IPS-NIHi11 (cell line): ENCODE results near the gene POGZ.

Experiments used
- DNase-seq: peaks from one replicate; pipeline ENCODE4 v3.0.0; 2012; ENCODE audit warnings: mixed read lengths, low spot score

POGZ gene

GRCh38 chr1:151370211-151370911 lies 88.9 kb downstream of the POGZ start:
- DNase-seq = no peak

GRCh38 chr1:151369621-151370048 lies 89.7 kb downstream of the POGZ start:
- no peak for DNase-seq

- no peak for DNase-seq
These were observed 90.0 kb downstream of the POGZ start for GRCh38 chr1:151369302-151369610.

GRCh38 chr1:151368393-151369301 lies 90.6 kb downstream of the POGZ start:
- DNase-seq = no peak

- DNase-seq = no peak
These were observed 91.5 kb downstream of the POGZ start for GRCh38 chr1:151367658-151368392.

GRCh38 chr1:151364996-151365395 lies 94.3 kb downstream of the POGZ start:
- no peak for DNase-seq

GRCh38 chr1:151362308-151363155 lies 96.8 kb downstream of the POGZ start:
- no peak for DNase-seq

- DNase-seq = no peak
These were observed 97.4 kb downstream of the POGZ start for GRCh38 chr1:151361883-151362282.

GRCh38 chr1:151356696-151357095 lies 102.6 kb downstream of the POGZ start:
- no peak for DNase-seq
